Stimulated activated CD4-positive, alpha-beta T cell treated with anti-CD3 and anti-CD28 coated beads, Interleukin-15, amount 100 ng/mL, for 1 hour (primary cell): Measurements from ENCODE around the gene RBCK1.
"Not testable (repeated sequence)": the region's sequence is repeated elsewhere in the genome, so short reads cannot be mapped to it uniquely, and the experiment has no call there.

Experiments used
- DNase-seq, 2 donors: peaks; one replicate each; pipeline ENCODE4 v3.0.0-alpha.2; 2020; ENCODE audit warnings: low read depth in 1 of 2, low spot score in 1 of 2

RBCK1 gene

DNA sequence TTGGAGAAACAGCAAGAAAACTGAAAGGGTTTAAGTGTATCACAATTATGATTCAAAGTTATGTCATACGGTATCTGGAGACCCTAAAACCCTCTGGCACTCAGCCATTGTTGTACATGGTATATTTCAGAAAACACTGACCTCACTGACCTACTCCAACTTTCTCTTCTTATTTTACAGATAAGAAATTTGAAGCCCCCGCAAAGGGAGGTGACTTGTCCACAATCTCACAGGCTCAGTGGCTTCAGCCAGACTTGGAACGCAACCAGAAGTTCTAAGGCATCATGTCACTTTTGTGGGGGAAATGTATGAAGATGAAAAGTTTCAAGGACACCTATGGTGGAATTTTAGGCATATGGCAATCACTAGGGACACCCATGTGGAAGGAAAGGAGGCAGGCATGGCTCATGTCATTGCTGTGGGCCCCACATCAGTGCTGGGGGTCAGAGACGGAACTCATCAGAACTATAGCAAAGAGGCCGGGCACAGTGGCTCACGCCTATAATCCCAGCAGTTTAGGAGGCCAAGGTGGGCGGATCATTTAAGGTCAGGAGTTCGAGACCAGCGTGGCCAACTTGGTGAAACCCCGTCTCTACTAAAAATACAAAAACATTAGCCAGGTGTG is 32.7 kb upstream of the RBCK1 start:
- no peak for DNase-seq

DNA sequence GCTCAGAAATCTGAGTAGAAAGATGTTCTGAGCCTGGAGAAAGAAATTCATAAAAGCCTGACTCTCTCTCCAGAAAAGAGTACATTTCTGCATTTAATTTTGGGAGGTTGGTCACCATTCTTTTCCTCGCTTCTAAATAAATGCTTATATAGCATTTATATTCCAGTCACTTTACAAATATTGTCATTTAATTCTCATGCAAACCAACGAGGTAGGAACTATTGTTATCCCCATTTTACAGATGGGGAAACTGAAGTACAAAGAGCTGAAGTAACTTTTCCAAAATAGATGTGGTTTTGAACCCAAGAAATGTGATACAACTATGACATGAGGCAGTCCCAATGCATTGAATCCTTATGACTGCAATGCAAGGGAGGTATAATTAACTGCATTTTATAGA is 32.0 kb upstream of the RBCK1 start:
- DNase-seq = no peak

DNA sequence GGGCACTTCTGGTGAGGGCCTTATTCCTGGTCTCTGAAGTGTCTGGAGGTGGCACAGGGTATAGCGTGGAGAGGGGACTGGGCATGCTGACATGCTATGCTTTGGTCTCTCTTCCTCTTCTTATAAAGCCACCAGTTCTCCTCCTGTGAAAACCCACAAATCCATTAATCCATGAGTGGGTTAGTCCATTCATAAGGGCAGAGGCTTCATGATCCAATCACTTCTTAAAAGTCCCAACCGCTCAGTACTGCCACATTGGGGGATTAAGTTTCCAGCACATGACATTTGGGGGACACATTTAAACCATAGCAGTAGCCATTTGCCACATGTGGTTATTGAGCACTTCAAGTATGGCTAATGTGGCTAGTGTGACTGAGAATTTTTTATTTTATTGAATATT is 31.3 kb upstream of the RBCK1 start:
- DNase-seq = no peak

DNA sequence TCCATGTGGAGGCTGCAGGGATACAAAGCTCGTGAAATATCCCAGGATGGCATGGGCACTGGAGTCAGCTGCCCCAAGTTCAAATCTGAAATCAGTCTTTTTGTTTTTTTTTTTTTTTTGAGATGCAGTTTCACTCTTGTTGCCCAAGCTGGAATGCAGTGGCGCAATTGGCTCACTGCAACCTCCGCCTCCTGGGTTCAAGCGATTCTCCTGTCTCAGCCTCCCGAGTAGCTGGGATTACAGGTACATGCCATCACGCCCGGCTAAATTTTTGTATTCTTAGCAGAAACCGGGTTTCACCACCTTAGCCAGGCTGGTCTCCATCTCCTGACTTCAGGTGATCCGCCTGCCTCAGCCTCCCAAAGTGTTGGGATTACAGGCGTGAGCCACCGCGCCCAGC is 30.5 kb upstream of the RBCK1 start:
- not testable (repeated sequence) for DNase-seq

DNA sequence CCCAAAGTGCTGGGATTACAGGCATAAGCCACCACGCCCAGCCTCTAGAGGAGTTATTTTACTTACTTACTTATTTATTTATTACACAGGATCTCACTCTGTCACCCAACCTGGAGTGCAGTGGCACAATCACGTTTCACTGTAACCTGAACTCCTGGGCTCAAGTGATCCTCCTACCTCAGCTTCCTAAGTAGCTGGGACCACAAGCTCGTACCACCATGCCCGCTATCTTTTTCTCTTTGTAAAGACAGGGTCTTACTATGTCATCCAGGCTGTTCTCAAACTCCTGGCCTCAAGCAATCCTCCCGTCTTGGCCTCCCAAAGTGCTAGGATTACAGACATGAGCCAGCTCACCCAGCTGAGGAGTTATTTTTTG is 29.1 kb upstream of the RBCK1 start:
- no peak for DNase-seq

DNA sequence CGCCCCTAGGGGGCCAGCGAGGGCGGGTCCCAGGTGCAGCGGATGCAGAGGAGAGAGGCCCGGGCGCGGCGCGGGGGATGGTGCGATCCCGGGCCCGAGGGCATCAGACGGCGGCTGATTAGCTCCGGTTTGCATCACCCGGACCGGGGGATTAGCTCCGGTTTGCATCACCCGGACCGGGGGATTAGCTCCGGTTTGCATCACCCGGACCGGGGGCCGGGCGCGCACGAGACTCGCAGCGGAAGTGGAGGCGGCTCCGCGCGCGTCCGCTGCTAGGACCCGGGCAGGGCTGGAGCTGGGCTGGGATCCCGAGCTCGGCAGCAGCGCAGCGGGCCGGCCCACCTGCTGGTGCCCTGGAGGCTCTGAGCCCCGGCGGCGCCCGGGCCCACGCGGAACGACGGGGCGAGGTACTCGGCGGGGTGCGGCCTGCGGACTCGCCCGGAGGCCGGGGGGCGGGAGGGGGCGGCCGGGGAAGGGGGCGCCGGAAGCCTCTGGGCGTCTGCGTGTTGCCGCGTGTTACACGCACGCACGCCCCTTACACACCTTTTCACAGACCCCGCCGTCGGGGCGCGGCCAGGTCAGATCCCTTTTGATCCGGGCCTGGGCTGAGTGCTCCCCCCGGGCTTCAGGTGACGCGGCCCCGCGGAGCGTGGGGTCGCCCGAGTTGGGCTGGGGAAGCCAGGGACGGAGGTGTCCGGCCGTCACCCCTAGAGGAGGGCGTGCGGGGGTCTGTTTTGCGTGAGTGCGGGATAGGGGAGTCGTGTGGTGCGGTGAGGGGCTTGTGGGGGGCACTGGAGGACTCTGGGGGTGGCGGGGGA is 27.1 kb upstream of the RBCK1 start:
- DNase-seq = peak; percentile 24 to 57

DNA sequence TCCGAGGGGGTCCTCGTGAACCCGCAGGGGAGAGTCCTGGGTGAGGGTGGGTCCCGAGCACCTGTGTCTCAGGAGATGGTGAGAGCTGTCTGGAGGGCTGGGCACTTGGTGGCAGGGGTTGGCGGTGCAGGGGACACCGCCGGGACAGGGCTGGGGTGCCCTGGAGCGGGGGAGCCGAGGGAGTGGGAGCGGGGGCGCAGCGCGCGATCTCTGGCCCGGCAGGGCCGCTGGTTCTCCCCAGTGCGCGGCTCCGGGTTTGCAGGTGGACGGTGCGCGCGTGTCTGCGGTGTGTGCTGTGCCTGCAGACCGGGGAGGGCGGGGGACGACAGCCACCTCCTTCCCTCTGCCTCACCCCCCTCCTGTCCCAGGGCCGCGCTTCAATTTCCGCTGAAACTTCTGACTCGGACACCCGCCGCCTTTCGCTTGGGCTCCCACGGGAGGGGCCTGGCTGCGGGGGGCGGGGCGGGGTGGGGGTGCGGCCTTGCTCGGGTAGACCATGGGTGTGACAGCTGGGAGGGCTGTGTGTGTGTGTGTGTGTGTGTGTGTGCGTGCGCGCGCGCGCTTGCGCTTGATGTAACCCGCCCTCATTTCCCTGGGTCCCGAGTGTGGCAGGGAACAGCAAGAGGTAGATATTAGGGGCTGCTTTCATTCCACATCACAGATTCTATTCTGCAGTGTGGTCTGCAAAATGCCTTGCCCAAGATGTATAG is 26.4 kb upstream of the RBCK1 start:
- peak; percentile 50 to 52 for DNase-seq

DNA sequence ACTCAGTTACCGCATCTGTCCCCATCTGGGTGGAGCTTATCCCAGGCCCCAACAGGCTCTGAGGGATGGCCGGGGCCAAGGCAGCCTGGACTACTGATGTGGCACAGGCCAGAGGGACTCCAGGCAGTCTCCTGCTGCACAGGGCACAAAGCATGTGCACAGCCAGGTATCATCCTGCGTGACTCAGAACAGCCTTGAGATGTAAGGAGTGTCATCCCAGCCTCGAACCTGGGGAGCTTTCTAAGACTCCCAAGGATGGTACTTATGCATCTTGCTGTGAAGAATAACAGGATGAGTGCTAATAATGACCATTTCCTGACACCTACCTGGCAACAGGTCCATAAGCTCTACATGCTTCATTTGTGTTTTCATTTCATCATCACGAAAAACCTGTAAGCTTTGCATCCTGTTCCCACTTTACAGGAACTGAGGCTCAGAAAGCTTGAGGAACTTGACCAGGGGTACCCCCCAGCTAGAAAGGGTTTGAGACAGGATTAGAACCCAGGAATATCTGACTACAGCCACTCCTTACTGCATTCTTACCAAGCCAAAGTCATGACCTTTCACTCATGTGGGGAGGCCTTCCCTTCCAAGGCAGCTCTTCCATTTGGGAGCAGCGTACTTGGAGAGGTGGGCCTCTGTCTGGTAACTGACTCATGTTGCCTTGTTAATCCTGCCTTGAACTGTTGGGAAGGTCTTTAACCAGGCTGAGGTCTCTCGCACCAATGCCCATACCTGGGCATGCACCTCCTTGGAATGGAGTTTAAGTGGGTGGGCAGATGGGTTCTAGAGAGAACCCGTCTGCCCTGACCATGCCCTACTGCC is 25.6 kb upstream of the RBCK1 start:
- DNase-seq = no peak

DNA sequence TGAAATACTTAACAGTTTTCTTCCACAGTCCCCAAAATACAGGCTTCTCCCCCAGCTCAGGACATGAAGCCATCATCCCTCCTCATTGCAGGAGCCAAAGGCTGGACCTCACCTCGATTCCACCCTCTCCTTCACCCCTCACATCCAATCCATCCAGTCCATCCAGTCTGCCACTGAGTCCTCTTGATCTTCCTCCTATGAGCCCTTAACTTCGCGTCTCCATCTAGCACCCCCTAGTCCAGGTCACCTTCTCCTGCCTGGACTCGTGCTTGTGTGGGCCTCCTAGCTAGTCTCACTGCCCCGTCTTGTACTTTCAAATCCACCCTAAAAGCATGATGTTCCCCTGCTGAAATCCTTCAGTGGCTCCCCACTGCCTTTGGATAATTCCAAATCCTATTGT is 24.2 kb upstream of the RBCK1 start:
- DNase-seq = no peak

DNA sequence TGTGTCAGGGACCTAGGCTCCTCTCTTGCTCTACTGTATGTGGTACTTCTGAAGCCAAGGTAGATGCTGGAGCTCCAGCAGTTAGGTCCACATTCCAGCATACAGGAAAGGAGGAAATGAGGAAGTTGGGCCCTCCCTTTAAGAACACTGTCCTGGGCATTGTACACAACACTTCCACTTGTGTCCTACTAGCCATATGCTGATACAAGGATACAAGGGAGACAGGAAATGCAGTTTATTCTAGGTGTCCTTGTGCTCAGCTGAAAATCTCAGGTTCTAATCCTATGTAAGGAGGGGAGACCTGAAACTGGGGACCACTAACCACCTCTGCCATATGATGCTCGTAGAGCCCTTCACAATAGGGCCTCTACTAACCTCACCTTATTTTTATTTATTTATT is 23.4 kb upstream of the RBCK1 start:
- no peak for DNase-seq

DNA sequence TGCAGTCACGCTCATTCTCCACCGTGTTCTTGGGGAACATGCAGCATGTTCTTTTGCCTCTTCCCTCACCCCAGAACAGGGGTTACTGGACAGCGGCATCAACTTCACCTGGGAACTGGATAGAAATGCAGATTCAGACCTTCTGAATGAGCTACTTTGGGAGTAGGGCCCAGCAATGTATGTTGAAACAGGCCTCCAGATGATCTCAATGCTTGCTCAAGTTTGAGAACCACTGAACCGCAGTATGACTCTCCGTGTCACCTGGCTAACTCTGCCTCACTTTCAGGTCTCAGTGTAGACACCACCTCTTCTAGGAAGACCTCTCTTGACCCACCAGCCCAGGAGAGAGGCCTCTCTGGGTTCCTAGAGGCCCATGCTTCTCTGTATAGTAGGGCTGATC is 22.7 kb upstream of the RBCK1 start:
- DNase-seq = no peak

DNA sequence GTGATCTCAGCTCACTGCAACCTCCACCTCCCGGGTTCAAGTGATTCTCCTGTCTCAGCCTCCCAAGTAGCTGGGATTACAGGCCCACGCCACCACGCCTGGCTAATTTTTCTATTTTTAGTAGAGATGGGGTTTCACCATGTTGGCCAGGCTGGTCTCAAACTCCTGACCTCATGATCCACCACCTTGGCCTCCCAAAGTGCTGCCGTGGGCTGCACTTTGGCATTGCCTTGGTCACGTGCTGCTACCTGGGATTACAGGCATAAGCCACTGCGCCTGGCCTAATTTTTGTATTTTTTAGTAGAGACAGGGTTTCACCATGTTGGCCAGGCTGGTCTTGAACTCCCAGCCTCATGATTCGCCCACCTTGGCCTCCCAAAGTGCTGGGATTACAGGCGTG is 21.5 kb upstream of the RBCK1 start:
- DNase-seq = not testable (repeated sequence)

DNA sequence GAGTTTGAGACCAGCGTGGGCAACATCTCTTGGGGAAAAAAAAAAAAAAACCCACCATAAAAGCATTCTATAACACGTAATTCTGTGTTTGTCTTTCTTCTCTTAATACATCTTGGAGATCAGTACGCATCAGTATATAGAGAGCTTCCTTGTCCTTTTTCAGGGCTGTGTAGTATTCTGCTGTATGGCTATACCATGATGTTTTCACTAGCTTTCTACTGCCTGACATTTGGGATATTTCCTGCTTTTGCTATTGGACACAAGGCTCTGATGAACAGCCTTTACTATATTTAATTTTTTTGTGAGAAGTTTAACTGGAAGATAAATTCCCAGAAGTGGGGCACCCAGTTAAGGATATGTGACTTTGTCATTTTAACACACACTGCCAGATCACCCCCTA is 20.6 kb upstream of the RBCK1 start:
- DNase-seq = no peak

DNA sequence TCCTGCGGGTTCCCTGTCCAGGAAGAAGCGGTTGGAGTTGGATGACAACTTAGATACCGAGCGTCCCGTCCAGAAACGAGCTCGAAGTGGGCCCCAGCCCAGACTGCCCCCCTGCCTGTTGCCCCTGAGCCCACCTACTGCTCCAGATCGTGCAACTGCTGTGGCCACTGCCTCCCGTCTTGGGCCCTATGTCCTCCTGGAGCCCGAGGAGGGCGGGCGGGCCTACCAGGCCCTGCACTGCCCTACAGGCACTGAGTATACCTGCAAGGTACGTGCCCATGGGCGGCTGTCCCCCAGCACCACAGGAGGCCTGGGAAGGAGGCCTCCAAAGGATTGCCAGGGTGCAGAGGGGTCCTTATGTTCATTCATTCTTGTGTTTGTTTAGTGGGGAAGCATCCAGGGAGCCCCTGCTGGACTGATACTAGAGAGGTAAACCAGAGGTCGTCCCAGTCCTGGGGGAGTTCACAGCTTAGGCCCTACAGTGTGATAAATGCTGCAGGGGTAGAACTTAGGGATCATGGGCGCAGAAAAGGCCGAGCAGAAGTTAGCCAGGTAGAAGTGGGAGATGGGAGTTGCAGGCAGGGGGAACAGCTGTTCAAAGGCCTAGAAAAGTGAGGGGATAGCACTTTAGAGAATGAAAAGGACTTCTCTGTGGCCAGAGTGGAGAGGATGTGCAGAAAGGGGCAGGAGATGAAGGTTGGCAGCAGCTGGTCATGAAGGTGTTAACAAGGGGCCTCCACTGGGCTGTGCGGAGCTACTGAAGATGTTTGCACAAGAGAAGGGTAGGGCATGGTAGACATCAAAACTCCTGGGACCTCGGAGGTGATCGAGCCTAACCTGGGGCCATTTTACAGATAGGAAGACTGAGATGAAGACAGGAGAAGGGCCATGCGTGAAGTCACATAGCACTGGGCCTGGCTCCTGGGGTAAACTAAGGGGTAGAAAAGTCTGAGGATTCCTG is 19.8 kb upstream of the RBCK1 start:
- no peak for DNase-seq

DNA sequence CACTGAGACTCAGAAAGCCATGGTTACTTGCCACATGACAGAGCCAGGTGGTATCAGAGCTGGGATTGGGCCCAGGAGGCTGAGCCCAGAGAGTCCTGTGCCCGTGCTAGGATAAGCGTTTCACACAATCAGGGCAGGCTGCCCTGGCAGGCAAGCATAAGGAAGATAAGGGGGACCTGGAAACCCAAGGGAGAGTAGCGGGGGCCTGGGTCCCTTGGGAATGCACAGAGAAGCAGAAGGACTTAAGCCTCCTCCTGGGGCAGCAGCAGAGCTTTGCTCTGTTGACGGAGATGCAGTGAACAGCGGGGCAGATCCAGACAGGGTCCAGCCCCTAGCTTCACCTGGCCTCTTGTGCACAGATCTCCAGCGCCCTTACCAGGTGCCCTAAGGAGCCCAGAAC is 18.9 kb upstream of the RBCK1 start:
- no peak for DNase-seq

DNA sequence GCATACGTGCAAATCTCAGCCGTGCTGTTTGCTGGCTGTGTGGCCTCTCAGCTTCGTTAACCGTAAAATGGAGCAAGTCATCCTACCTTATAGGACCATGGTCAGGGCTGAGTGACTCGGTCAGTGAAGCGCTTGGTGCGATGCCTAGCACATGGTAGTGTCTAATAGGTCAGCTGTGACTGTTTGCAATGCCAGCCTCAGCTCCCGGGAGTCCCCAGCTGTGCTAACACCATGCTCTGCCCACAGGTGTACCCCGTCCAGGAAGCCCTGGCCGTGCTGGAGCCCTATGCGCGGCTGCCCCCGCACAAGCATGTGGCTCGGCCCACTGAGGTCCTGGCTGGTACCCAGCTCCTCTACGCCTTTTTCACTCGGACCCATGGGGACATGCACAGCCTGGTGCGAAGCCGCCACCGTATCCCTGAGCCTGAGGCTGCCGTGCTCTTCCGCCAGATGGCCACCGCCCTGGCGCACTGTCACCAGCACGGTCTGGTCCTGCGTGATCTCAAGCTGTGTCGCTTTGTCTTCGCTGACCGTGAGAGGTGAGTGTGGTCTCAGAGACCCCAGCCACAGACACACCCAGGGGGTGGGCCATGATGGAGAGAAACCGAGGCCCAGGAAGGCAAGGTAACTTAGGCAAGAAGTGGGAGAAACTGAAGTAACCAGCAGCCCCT is 16.9 kb upstream of the RBCK1 start:
- DNase-seq = no peak

DNA sequence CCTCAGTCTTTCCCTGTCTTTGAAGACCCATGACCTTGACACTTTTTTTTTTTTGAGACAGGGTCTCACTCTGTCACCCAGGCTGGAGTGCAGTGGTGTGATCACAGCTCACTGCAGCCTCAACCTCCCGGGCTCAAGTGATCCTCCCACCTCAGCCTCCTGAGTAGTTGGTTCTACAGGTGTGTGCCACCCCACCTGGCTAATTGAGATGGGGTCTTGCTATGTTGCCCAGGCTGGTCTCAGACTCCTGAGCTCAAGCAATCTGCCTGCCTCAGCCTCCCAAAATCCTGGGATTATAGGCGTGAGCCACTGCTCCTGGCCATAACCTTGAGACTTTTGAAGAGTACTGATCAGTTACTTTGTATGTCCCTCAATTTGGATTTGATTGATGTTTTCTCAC is 14.8 kb upstream of the RBCK1 start:
- DNase-seq = not testable (repeated sequence)

DNA sequence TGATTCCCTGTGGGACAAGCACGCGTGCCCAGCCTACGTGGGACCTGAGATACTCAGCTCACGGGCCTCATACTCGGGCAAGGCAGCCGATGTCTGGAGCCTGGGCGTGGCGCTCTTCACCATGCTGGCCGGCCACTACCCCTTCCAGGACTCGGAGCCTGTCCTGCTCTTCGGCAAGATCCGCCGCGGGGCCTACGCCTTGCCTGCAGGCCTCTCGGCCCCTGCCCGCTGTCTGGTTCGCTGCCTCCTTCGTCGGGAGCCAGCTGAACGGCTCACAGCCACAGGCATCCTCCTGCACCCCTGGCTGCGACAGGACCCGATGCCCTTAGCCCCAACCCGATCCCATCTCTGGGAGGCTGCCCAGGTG is 11.9 kb upstream of the RBCK1 start:
- DNase-seq = no peak

DNA sequence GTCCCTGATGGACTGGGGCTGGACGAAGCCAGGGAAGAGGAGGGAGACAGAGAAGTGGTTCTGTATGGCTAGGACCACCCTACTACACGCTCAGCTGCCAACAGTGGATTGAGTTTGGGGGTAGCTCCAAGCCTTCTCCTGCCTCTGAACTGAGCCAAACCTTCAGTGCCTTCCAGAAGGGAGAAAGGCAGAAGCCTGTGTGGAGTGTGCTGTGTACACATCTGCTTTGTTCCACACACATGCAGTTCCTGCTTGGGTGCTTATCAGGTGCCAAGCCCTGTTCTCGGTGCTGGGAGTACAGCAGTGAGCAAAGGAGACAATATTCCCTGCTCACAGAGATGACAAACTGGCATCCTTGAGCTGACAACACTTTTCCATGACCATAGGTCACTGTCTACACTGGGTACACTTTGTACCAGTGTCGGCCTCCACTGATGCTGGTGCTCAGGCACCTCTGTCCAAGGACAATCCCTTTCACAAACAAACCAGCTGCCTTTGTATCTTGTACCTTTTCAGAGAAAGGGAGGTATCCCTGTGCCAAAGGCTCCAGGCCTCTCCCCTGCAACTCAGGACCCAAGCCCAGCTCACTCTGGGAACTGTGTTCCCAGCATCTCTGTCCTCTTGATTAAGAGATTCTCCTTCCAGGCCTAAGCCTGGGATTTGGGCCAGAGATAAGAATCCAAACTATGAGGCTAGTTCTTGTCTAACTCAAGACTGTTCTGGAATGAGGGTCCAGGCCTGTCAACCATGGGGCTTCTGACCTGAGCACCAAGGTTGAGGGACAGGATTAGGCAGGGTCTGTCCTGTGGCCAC is 11.3 kb upstream of the RBCK1 start:
- no peak for DNase-seq
